ENCODE results near the gene SLC9A2. TPM values are rescaled to one million over a fixed set of nuclear protein-coding genes. Genes with fewer than 3 reads are reported as not detected.

Gene SLC9A2
- total RNA-seq, 6 donors from 2014 or later, result 0.30 to 1.1 (median 0.38) TPM; not detected in 2

- no peak overlapping the region for H3K27ac ChIP-seq
- TF ChIP-seq POLR2AphosphoS5 (IDR thresholded peaks at IDR 0.05) (no peak), EP300 (IDR thresholded peaks at IDR 0.05) (no peak), CTCF (IDR thresholded peaks at IDR 0.05) (no peak), POLR2A (IDR thresholded peaks at IDR 0.05) (no peak)
- H3K36me3 ChIP-seq, result no peaks in the 10 kb centered on the region
- DNase-seq, result no peak
- H3K9me3 ChIP-seq, result no peaks in the 10 kb centered on the region
- 59 to 77% methylated on average over 6 of the region's 6 CpGs for WGBS, 2 donors
- no peaks in the 10 kb centered on the region for H3K4me1 ChIP-seq
- no peak for ATAC-seq (ENCODE audit: low FRiP score in 2 of 2)
- no peaks in the 10 kb centered on the region for H3K27me3 ChIP-seq
- no peak overlapping the region for H3K4me3 ChIP-seq
These were observed 19.9 kb upstream of the SLC9A2 start for GRCh38 chr2:102599486-102599885.

GRCh38 chr2:102601730-102602129, 17.6 kb upstream of the SLC9A2 start:
- Histone ChIP-seq H3K4me3 (no peak overlapping the region), H3K9me3 (no peaks in the 10 kb centered on the region), H3K36me3 (no peaks in the 10 kb centered on the region), H3K27ac (no peak overlapping the region), H3K4me1 (peaks cover 0 to 6% (median 0%) of the 10 kb centered on the region in 4 donors), H3K27me3 (no peaks in the 10 kb centered on the region)
- WGBS, 2 donors, result 83 to 86% methylated on average over 2 of the region's 2 CpGs
- ATAC-seq (ENCODE audit: low FRiP score in 2 of 2), result no peak
- no peak for DNase-seq
- TF ChIP-seq CTCF (IDR thresholded peaks at IDR 0.05), result no peak
- TF ChIP-seq EP300 (IDR thresholded peaks at IDR 0.05), result no peak
- no peak for TF ChIP-seq POLR2A (IDR thresholded peaks at IDR 0.05)

- Histone ChIP-seq H3K27me3 (no peaks in the 10 kb centered on the region), H3K36me3 (no peaks in the 10 kb centered on the region), H3K27ac (no peak overlapping the region), H3K4me3 (no peak overlapping the region), H3K9me3 (no peaks in the 10 kb centered on the region), H3K4me1 (peaks cover 0 to 6% (median 0%) of the 10 kb centered on the region in 4 donors)
- ATAC-seq (ENCODE audit: low FRiP score in 2 of 2), result peak in 1 of 2 donors; percentile 44
- 50 to 57% methylated on average over 4 of the region's 4 CpGs for WGBS, 2 donors
- TF ChIP-seq EP300 (IDR thresholded peaks at IDR 0.05) (peak in 1 of 4 donors; percentile 23), CTCF (IDR thresholded peaks at IDR 0.05) (no peak)
- peak in 1 of 2 donors; percentile 52 for DNase-seq
These were observed 15.4 kb upstream of the SLC9A2 start for GRCh38 chr2:102603904-102604303.

- DNase-seq (peak in 1 of 2 donors; percentile 29), ATAC-seq (ENCODE audit: low FRiP score in 2 of 2) (no peak)
- no peaks in the 10 kb centered on the region for H3K27me3 ChIP-seq
- H3K27ac ChIP-seq, result no peak overlapping the region
- H3K9me3 ChIP-seq, result no peaks in the 10 kb centered on the region
- peaks cover 0 to 6% (median 0%) of the 10 kb centered on the region in 4 donors for H3K4me1 ChIP-seq
- H3K36me3 ChIP-seq, result no peaks in the 10 kb centered on the region
- TF ChIP-seq POLR2AphosphoS5 (IDR thresholded peaks at IDR 0.05), result no peak
- no peak for TF ChIP-seq POLR2A (IDR thresholded peaks at IDR 0.05)
- no peak for TF ChIP-seq CTCF (IDR thresholded peaks at IDR 0.05)
- no peak for TF ChIP-seq EP300 (IDR thresholded peaks at IDR 0.05)
- H3K4me3 ChIP-seq, result no peak overlapping the region
- WGBS, 2 donors, result 32 to 34% methylated on average over 3 of the region's 3 CpGs
These were observed 14.6 kb upstream of the SLC9A2 start for GRCh38 chr2:102604769-102605168.

GRCh38 chr2:102606353-102606752, 13.0 kb upstream of the SLC9A2 start:
- TF ChIP-seq POLR2A (IDR thresholded peaks at IDR 0.05), result no peak
- TF ChIP-seq POLR2AphosphoS5 (IDR thresholded peaks at IDR 0.05), result no peak
- TF ChIP-seq CTCF (IDR thresholded peaks at IDR 0.05), result no peak
- no peak for TF ChIP-seq EP300 (IDR thresholded peaks at IDR 0.05)
- DNase-seq (peak in 1 of 2 donors; percentile 43), ATAC-seq (ENCODE audit: low FRiP score in 2 of 2) (peak in 1 of 2 donors; percentile 10)
- H3K9me3 ChIP-seq, result no peaks in the 10 kb centered on the region
- H3K27me3 ChIP-seq, result no peaks in the 10 kb centered on the region
- peaks cover 0 to 6% (median 0%) of the 10 kb centered on the region in 4 donors for H3K4me1 ChIP-seq
- no peak overlapping the region for H3K4me3 ChIP-seq
- no peaks in the 10 kb centered on the region for H3K36me3 ChIP-seq
- no peak overlapping the region for H3K27ac ChIP-seq
- WGBS, 2 donors, result 56 to 60% methylated on average over 1 of the region's 1 CpG

Measured in upper lobe of left lung (tissue), 6 donors.